ENCODE data around the gene HMG20B. TPM values are rescaled to one million over a fixed set of nuclear protein-coding genes. Genes with fewer than 3 reads are reported as not detected.
A peak's percentile ranks its signal among the peaks of the same experiment; 100 is the strongest.

The HMG20B gene
- total and polyA plus RNA-seq, 5 experiments from 2014 or later = 45.8 to 59.7 (median 53.9) TPM

DNA sequence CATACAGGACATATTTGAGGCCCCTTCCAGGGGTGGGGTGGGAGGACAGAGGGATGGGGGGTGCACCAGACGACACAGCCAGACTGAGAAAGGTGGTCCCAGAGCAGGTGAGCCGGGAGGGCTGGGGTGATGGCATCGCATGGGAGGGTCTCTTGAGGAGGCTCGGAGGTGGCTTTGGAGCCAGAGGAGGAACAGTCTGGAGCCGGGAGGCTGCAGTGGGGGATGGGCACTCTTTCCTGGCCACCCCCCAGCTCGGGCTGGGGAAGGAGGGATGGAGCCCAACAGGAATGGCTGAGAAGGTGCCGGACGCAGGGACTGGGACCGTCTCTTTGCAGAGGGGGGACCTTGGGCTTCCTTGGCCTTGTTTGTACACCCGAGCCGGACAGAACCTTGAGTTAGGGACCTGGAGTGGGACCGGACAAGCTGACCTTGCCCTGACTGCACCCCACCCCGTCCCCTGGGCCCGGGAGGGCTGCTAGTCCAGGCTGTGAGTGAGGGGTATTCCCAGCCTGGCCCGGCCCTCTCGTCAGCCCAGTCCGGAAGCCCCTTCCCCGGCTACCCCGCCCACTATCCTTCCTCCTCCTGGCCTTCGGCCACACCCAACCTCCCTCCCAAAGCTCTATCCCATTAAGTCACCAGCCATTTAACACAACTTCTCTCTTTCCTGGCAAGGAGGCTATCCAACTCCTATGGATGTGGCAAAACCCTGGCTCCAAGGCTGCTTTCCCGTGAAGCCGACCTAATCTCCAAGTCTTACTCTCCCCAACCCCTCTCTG is 34.7 kb downstream of the HMG20B start:
- H3K4me1 Mint-ChIP-seq = peaks cover 11 to 33% (median 19%) of the 10 kb centered on the region in 4 donors
- peaks cover 0 to 8% (median 4%) of the 10 kb centered on the region in 3 donors for H3K36me3 Mint-ChIP-seq
- DNase-seq (no peak), ATAC-seq (no peak)
- no peaks in the 10 kb centered on the region for H3K27me3 Mint-ChIP-seq
- POLR2A ChIA-PET = interaction anchor here (1.1 to 3.4 kb wide), 4 partner anchors 17 to 52 kb away, joined by 3 to 22 read pairs (median 12); partner anchors contain the start of genes CACTIN, GIPC3 and MFSD12
- no peaks in the 10 kb centered on the region for H3K9me3 Mint-ChIP-seq
- peak overlapping the region in 9 of 10 donors; percentile 57 to 91 (median 75) for H3K4me3 Mint-ChIP-seq
- peak overlapping the region; percentile 49 to 94 (median 85) for H3K27ac Mint-ChIP-seq

DNA sequence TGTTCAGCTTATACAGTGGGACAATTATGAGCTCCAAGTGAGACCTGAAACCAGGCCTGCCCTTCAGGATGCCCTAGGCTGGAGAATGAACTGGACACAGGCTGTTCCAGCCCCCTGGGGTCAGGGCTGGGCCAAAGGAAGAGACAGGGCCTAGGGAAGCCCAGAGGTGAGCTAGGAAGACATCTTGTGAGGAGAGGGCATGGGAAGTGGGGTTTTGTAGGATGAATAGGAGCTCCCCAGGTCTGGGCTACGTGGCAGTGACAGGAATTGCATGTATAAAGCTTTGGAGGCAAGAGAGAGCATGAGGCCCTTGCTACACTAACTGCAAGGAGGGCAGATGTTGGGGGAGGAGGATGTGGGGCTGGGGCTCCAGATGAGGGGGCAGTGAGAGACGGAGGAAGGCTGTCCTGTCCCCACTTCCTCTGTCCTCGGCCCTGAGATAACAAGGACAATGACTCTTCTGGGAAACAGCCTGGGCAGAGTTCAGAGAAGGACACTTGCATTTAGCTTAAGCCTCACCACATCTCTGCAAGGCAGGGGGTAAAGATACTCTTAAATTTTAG is 35.4 kb downstream of the HMG20B start:
- peaks cover 11 to 30% (median 19%) of the 10 kb centered on the region in 4 donors for H3K4me1 Mint-ChIP-seq
- H3K9me3 Mint-ChIP-seq = no peaks in the 10 kb centered on the region
- POLR2A ChIA-PET = interaction anchor here (0.6 to 3.4 kb wide), 7 partner anchors 18 to 361 kb away, joined by 3 to 22 read pairs (median 4); partner anchors contain the start of genes CACTIN, GIPC3 and MFSD12
- peak overlapping the region; percentile 49 to 94 (median 84) for H3K27ac Mint-ChIP-seq
- H3K4me3 Mint-ChIP-seq = peak overlapping the region in 9 of 10 donors; percentile 46 to 91 (median 75)
- DNase-seq (no peak), ATAC-seq (no peak)
- no peaks in the 10 kb centered on the region for H3K27me3 Mint-ChIP-seq
- peaks cover 0 to 8% (median 7%) of the 10 kb centered on the region in 3 donors for H3K36me3 Mint-ChIP-seq

DNA sequence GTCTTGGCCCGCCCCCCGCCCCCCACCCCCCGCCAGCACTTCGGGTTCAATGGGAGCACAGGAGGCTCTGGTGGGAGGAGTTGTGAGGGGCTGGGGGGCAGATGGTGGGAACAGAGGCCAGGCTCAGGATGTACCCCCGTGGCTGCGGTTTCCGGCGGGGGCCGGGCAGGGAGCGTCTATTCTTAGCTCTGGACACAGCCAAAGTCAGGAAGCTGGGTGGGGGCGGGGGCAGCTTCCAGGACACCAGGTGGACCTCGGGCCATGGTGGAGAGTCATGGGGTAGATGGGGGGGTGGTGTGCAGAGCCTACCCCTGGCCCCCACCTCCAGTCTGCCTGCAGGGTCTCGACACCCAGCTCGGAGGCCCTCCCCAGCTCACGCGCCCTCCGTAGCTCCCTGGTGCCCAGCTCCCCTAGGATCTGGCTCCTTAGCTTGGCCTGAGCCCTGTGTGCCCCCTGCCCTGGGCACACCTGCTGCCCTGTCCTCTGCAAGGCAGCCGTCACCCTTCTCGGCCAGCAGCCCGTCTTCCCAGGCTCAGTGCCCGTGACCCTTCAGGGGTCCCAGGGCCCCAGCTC is 36.1 kb downstream of the HMG20B start:
- H3K27me3 Mint-ChIP-seq = no peaks in the 10 kb centered on the region
- DNase-seq (no peak), ATAC-seq (no peak)
- H3K27ac Mint-ChIP-seq = peak overlapping the region in 5 of 10 donors; percentile 6 to 77 (median 67)
- peaks cover 0 to 10% (median 7%) of the 10 kb centered on the region in 3 donors for H3K36me3 Mint-ChIP-seq
- H3K4me3 Mint-ChIP-seq = no peak overlapping the region
- H3K4me1 Mint-ChIP-seq = peaks cover 11 to 30% (median 19%) of the 10 kb centered on the region in 4 donors
- H3K9me3 Mint-ChIP-seq = no peaks in the 10 kb centered on the region
- POLR2A ChIA-PET = interaction anchor here (0.6 to 3.4 kb wide), 8 partner anchors 15 to 361 kb away, joined by 3 to 22 read pairs (median 4); partner anchors contain the start of genes CACTIN, GIPC3 and MFSD12

DNA sequence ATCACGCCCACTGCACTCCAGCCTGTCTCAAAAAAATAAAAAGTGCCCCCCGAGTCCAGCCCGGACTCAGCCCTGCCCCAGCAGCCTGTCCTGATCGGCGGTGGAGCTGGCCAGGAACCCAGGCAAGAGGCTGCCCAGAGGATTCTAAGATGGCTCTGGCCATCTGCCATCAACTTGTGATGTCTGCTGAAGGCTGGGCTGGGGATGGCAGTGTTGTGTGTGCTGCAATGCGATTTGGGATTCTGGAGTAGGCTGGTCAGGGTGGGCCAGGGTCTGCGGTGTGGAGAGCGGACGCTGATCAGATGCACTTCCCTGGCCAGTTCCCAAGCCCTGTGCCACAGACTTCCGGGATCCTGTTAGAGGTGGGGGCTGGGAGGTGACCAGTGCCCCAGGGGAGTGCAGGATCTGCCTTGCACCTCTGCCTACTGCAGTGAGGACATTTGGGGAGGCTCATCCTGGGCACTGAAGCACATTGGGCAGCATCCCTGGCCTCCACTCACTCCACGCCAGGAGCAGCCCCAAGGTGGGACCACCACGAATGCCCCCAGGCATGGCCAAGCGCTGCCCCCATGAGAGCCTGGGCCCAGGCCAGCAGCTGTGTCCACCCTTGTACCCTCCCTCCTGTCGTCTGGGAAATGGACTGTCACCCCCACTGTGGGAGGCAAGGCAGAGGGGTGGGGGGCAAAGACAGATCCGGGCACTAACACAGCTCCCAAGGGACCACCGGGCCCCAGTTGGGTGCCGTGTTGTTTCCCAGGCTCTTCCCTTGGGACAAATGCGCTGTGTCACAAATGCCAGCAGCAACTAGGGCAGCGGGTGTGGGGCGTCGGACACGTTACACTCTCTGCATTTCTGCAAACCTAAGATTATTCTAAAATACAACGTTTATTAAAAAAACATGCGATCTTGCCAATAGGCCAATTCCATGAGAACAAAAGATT is 37.3 kb downstream of the HMG20B start:
- peaks cover 0 to 10% (median 7%) of the 10 kb centered on the region in 3 donors for H3K36me3 Mint-ChIP-seq
- no peaks in the 10 kb centered on the region for H3K9me3 Mint-ChIP-seq
- H3K27me3 Mint-ChIP-seq = no peaks in the 10 kb centered on the region
- POLR2A ChIA-PET = interaction anchor here (0.6 to 3.4 kb wide), 4 partner anchors 13 to 54 kb away, joined by 3 to 22 read pairs (median 10); partner anchors contain the start of genes GIPC3 and MFSD12
- no peak for DNase-seq
- H3K4me1 Mint-ChIP-seq = peaks cover 11 to 27% (median 19%) of the 10 kb centered on the region in 4 donors
- no peak overlapping the region for H3K4me3 Mint-ChIP-seq
- no peak for ATAC-seq
- peak overlapping the region in 8 of 10 donors; percentile 20 to 86 (median 50) for H3K27ac Mint-ChIP-seq

DNA sequence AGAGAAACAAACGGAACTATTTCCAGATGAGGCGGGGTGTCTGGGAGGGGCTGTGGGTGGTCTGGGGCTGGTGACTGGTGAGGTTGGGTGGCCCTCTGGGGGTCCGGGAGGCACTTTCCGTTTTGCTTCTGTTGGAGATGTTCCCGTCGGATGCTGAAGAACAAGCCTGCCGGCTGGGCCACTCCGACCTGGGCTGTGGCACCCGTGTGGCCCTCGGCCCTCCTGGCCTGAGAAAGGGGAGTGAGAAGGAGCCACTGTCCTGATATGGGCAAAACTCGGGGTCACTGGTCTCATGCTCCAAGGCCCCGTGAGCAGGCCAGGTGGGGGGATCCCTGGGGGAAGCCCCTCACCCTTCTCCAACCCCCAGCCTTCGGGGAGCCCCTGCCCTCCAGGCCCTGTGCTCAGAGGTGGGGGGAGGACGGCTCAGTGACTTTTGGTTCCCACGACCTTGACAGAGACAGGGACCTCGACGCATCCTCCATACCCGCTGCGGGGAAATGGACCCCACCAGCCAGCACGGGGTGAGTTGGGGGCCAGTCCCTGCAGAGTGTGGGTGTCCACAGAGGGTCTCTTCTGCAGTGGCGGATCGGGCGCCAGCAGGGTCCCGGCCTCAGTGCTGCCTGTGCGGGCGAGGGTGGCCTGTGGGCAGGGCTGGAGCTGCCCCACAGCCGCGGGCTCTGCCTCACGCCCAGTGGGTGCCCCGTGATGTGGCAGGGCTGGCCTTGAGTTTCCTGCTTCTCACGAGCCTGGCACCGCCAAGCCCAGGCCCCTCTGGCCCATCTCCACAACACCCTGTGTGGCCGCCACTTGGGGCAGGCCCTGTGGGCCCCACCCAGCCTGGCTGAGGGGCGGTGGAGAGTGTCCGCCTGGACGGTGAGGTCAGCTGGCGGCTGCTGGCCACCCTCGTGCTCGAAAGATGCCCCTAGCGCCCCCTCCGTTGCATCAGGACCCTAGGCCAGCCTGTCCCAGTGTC is 38.3 kb downstream of the HMG20B start:
- ATAC-seq (no peak), DNase-seq (no peak)
- Mint-ChIP-seq H3K27ac (peak overlapping the region in 2 of 10 donors; percentile 4 to 86), H3K27me3 (no peaks in the 10 kb centered on the region), H3K4me3 (no peak overlapping the region), H3K36me3 (peaks cover 0 to 10% (median 7%) of the 10 kb centered on the region in 3 donors), H3K4me1 (peaks cover 11 to 27% (median 19%) of the 10 kb centered on the region in 4 donors), H3K9me3 (no peaks in the 10 kb centered on the region)
- POLR2A ChIA-PET = no interaction called here

DNA sequence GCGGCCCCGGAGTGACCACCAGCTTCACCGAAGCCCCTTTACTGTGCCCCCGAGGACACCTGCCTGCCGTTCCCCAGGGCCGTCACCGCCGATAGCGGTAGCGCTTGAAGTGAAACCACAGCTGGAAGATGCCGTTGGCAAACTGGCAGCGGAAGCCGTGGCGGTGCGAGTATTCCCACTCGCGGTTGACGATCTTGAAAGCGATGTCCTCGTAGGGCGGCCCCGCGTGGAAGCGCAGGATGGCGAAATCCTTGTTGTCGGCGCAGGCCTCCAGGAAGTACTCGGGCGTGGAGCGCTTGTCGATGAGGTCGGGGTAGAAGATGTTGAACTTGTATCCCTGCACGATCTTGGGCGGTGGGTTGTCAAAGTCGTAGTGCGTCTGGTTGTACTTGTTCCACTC is 39.1 kb downstream of the HMG20B start:
- H3K4me3 Mint-ChIP-seq = no peak overlapping the region
- H3K27ac Mint-ChIP-seq = no peak overlapping the region
- no peaks in the 10 kb centered on the region for H3K9me3 Mint-ChIP-seq
- DNase-seq = no peak
- no peaks in the 10 kb centered on the region for H3K27me3 Mint-ChIP-seq
- H3K4me1 Mint-ChIP-seq = peaks cover 11 to 27% (median 20%) of the 10 kb centered on the region in 4 donors
- ATAC-seq = no peak
- POLR2A ChIA-PET = interaction anchor here (0.6 to 0.9 kb wide), 2 partner anchors 29 to 55 kb away, joined by 3 read pairs; partner anchors contain the start of gene MFSD12
- H3K36me3 Mint-ChIP-seq = peaks cover 0 to 10% (median 9%) of the 10 kb centered on the region in 3 donors

DNA sequence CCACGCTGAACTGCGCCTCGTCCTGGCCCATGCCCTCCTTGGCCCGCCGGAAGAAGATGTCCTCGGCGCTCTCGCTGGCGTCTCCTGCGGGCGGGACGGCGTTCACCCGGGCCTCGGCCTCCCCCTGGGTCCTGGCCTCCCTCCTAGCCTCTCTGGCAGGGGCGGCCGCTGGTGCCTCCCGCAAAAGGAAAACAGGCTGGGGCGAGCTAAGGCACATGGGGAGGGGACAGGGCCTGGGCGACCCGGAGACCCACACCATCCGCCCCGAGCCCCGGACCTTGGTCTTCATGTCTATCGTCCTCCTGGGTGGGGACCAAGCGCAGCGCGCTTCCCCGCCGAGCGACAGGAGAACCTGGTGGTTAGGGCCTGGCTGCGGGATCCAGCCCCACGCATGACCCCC is 39.6 kb downstream of the HMG20B start:
- no peaks in the 10 kb centered on the region for H3K9me3 Mint-ChIP-seq
- ATAC-seq (no peak), DNase-seq (no peak)
- peaks cover 0 to 11% (median 10%) of the 10 kb centered on the region in 3 donors for H3K36me3 Mint-ChIP-seq
- no peak overlapping the region for H3K27ac Mint-ChIP-seq
- POLR2A ChIA-PET = interaction anchor here (0.6 to 0.9 kb wide), 2 partner anchors 30 to 56 kb away, joined by 3 read pairs; partner anchors contain the start of gene MFSD12
- peaks cover 12 to 28% (median 20%) of the 10 kb centered on the region in 4 donors for H3K4me1 Mint-ChIP-seq
- no peaks in the 10 kb centered on the region for H3K27me3 Mint-ChIP-seq
- no peak overlapping the region for H3K4me3 Mint-ChIP-seq

DNA sequence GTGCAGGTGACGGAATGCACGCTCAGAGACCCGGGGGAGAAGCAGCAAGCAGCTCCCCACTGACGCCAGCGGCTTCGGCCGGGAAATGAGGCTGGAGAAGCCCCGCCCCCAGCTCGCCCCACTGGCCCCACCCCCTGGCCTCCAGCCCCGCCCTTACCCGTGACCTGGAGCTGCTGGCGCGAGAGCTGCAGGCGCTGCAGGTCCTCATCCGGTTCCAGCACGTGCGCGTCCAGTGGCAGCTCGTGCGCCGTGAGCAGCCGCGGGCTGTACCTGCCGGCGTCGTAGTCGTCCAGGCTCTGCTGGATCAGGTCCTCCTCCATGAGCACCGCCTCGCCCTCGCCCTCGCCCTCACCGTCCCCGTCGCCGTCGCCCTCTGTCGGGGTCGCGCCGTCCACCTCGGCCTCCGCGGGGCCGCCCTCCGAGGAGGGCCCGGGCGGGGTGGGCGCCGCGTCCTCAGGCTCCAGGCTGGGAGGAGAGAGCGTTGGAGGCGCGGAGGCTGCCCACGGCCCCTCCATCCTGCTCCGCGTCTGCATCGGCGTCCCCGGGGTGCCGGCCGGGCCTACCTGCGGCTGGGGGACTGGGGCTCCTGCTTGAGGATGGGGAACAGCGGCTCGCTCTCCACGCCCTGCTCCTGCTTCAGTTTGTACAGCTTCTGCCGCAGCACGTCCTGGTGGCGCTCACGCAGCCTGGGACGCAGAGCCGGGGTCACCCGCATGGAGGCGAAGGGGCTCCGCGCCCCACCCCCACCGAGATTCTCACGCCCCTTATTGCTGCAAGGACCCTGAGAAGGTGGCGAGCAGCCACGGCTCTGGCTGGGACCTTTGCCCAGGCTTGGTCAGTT is 40.4 kb downstream of the HMG20B start:
- DNase-seq (no peak), ATAC-seq (no peak)
- POLR2A ChIA-PET = no interaction called here
- H3K9me3 Mint-ChIP-seq = no peaks in the 10 kb centered on the region
- no peak overlapping the region for H3K4me3 Mint-ChIP-seq
- no peaks in the 10 kb centered on the region for H3K27me3 Mint-ChIP-seq
- H3K4me1 Mint-ChIP-seq = peaks cover 10 to 27% (median 20%) of the 10 kb centered on the region in 4 donors
- no peak overlapping the region for H3K27ac Mint-ChIP-seq
- H3K36me3 Mint-ChIP-seq = peaks cover 0 to 11% (median 10%) of the 10 kb centered on the region in 3 donors

DNA sequence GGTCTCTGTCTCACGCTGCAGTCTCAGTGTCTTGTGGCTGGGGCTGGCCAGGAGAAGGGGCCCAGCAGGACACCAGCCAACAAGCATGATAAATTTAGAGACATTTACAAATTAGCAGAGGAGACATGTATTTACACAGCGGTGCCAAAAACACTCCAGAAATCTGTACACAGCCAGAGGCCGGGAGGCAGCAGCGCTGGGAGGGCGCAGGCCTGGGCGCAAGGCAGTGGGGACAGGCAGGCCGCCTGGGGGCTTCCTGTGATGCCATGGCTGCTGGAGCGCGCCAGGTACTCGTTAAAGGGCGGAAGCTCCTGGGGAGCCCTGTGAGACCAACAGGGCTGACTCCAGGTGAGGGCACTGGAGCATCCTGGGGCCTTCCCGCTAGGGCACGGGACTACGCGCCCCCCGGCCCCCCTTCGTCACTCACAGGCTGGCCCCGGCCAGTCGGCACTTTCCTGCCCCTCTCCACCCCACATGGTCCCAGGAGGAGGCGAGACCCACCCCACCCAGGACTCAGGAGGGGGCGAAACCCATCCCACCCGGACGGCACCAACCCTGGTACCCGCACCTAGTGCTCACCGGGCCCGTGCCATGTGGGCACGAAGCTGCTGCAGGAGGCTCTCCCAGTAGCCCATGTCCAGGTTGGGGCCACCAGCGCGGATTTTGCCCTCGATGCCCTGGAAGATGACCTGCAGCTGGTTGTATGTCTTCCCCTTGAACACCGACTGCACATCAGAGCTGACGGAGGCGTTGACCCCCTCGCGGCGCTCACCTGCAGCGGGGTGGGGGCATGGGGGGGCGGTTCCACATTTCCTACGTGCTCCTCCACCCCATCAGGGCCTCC is 41.3 kb downstream of the HMG20B start:
- Mint-ChIP-seq H3K27me3 (no peaks in the 10 kb centered on the region), H3K27ac (peak overlapping the region in 1 of 10 donors; percentile 67)
- POLR2A ChIA-PET = no interaction called here

More for the DNA sequence above, 41.3 kb downstream of the HMG20B start:
- Mint-ChIP-seq H3K9me3 (no peaks in the 10 kb centered on the region), H3K4me1 (peaks cover 9 to 24% (median 19%) of the 10 kb centered on the region in 4 donors), H3K36me3 (peaks cover 0 to 13% (median 10%) of the 10 kb centered on the region in 3 donors), H3K4me3 (no peak overlapping the region)
- DNase-seq = no peak
- ATAC-seq = no peak
